ENCODE data around the gene CYYR1.

Gene CYYR1

DNA sequence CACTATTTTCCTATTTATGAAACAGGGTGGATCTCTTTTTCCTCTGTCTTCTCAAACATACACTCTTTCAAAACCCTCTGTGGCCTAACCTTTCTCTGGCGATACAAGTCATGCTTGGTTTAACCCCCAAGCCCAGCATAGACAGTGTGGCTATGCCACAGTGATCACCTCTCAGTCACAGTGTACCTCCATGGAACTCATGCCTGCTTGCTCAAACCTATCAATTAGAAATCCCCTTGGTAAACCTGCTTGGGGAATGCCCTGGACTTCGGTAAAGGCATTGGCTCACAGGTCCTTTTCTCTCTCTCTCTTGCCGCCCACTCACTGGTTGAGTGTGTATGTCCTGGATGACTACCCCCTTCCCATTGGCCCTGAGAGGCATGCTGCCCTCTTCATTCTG lies 147.5 kb downstream of the CYYR1 start:
- DNase-seq = no peak

DNA sequence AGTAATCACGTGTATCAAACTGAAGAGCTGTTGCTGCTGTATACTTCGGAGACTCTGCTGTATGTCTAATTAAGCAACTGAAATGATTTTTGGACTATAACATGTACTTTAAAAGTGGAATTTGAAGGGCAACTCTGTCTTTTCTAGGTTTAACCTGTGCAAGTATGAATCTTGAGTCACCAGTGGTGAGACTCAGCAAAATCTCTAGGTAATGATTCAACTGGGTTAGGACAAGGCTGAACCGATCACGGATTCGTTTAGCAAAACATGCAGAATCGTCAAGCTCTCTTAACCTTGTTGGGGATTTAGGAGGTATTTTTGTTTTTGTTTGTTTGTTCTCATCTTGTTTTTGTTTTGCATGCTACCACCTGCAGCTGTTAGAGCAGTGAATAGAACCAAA lies 149.6 kb downstream of the CYYR1 start:
- DNase-seq = no peak

- DNase-seq = no peak
These were observed 150.4 kb downstream of the CYYR1 start for GRCh38 chr21:26422706-26423105.

DNA sequence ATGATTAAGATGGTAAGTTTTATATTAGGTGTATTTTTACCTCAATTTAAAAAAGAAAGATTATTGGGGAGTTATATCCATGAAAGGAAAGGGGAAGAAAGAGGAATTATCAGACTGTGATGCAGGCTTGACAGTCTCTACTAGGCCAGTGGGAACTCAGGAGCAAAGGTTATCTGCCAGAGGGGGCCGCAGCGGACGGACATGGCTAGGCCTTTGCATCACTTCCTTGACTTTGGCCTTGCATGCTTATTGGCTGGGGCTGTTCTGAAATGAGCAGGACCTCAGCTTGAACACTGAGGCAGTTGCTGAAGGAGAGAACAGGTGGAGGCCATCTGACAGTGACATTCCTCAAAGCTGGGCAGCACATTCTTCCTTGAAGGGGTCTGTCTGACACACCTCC lies 150.9 kb downstream of the CYYR1 start:
- DNase-seq = no peak

- no peak for DNase-seq
These were observed 151.4 kb downstream of the CYYR1 start for GRCh38 chr21:26421724-26422123.
